Loucy (cell line): Measurements from ENCODE around the gene PPP4R4.
"Not testable (repeated sequence)": the region's sequence is repeated elsewhere in the genome, so short reads cannot be mapped to it uniquely, and the experiment has no call there.

Source experiments
- H2AFZ ChIP-seq: fragments of 200-600 bp; sonication (generic); 2 replicates; pipeline ENCODE4 v1.6.0; 2016; ENCODE audit warnings: antibody characterized with exemption, mild to moderate bottlenecking, low read length, moderate library complexity
- H3F3A ChIP-seq: fragments of 200-600 bp; 2 replicates; pipeline ENCODE4 v1.6.0; 2016; ENCODE audit warnings: antibody characterized with exemption, low read depth, mild to moderate bottlenecking
- H3K27me3 ChIP-seq: fragments of 200-600 bp; sonication (generic); 2 replicates; pipeline ENCODE4 v1.6.1; 2014; ENCODE audit warnings: low read length, mild to moderate bottlenecking; ENCODE audit not compliant: insufficient read depth, poor library complexity, severe bottlenecking
- H3K36me3 ChIP-seq: fragments of 200-600 bp; sonication (generic); 2 replicates; pipeline ENCODE4 v1.6.1; 2016; ENCODE audit warnings: low read length; ENCODE audit not compliant: insufficient read depth
- H3K4me1 ChIP-seq: fragments of 200-600 bp; sonication (generic); 2 replicates; pipeline ENCODE4 v1.5.1; 2014; ENCODE audit warnings: low read length, mild to moderate bottlenecking; ENCODE audit not compliant: insufficient read depth, poor library complexity, severe bottlenecking
- H3K4me2 ChIP-seq: fragments of 200-600 bp; sonication (generic); 2 replicates; pipeline ENCODE4 v1.6.0; 2014; ENCODE audit warnings: antibody characterized with exemption, low read length, low read depth, mild to moderate bottlenecking; ENCODE audit not compliant: poor library complexity, severe bottlenecking
- H3K4me3 ChIP-seq: fragments of 200-600 bp; sonication (generic); 2 replicates; pipeline ENCODE4 v1.5.1; 2014; ENCODE audit warnings: low read length, mild to moderate bottlenecking, mixed read lengths; ENCODE audit not compliant: poor library complexity, severe bottlenecking
- H3K79me2 ChIP-seq: fragments of 200-600 bp; sonication (generic); 2 replicates; pipeline ENCODE4 v1.6.1; 2014; ENCODE audit warnings: low read length; ENCODE audit not compliant: insufficient read depth
- H3K9ac ChIP-seq: fragments of 200-600 bp; sonication (generic); 2 replicates; pipeline ENCODE4 v1.6.0; 2014; ENCODE audit warnings: mild to moderate bottlenecking, low read depth, low read length, moderate library complexity; ENCODE audit not compliant: poor library complexity, severe bottlenecking
- H3K9me2 ChIP-seq: fragments of 200-600 bp; sonication (generic); replicated peaks from 2 replicates; pipeline ENCODE4 v1.6.1; 2016; ENCODE audit warnings: low read depth, low read length, mixed read lengths
- H3K9me3 ChIP-seq: fragments of 200-600 bp; sonication (generic); 2 replicates; pipeline ENCODE4 v1.6.1; 2014; ENCODE audit warnings: mild to moderate bottlenecking, antibody characterized with exemption, low read length, low read depth; ENCODE audit not compliant: insufficient read depth
- H4K20me1 ChIP-seq: fragments of 200-600 bp; sonication (generic); 2 replicates; pipeline ENCODE4 v1.6.0; 2014; ENCODE audit warnings: antibody characterized with exemption, low read length, mild to moderate bottlenecking; ENCODE audit not compliant: insufficient read depth, poor library complexity, severe bottlenecking
- EZH2phosphoT487 ChIP-seq: fragments of 200-600 bp; IDR thresholded peaks from 2 replicates; pipeline ENCODE4 v1.6.1; 2018; ENCODE audit warnings: antibody characterized with exemption, mild to moderate bottlenecking, moderate library complexity, borderline replicate concordance
- TF ChIP-seq, protein P1 (sequence below): fragments of 200-600 bp; sonication (generic); conservative IDR thresholded peaks from 2 replicates; pipeline ENCODE4 v1.5.1; 2014; ENCODE audit warnings: mild to moderate bottlenecking, antibody characterized with exemption, low read length

Gene PPP4R4

GRCh38 chr14:94145902-94146527, 28.1 kb upstream of the PPP4R4 start:
- H3K79me2 ChIP-seq: no peaks in the 10 kb centered on the region
- H3K9ac ChIP-seq: no peak overlapping the region
- H3K4me2 ChIP-seq: no peak overlapping the region
- no peak overlapping the region for H3K4me3 ChIP-seq
- H3K9me2 ChIP-seq: no peaks in the 10 kb centered on the region
- H3F3A ChIP-seq: no peaks in the 10 kb centered on the region
- TF ChIP-seq, protein P1, sequence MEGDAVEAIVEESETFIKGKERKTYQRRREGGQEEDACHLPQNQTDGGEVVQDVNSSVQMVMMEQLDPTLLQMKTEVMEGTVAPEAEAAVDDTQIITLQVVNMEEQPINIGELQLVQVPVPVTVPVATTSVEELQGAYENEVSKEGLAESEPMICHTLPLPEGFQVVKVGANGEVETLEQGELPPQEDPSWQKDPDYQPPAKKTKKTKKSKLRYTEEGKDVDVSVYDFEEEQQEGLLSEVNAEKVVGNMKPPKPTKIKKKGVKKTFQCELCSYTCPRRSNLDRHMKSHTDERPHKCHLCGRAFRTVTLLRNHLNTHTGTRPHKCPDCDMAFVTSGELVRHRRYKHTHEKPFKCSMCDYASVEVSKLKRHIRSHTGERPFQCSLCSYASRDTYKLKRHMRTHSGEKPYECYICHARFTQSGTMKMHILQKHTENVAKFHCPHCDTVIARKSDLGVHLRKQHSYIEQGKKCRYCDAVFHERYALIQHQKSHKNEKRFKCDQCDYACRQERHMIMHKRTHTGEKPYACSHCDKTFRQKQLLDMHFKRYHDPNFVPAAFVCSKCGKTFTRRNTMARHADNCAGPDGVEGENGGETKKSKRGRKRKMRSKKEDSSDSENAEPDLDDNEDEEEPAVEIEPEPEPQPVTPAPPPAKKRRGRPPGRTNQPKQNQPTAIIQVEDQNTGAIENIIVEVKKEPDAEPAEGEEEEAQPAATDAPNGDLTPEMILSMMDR: no peak
- no peak for TF ChIP-seq EZH2phosphoT487
- no peaks in the 10 kb centered on the region for H4K20me1 ChIP-seq
- H3K4me1 ChIP-seq: peaks cover 11% of the 10 kb centered on the region
- H2AFZ ChIP-seq: peak overlapping the region; percentile 59
- no peaks in the 10 kb centered on the region for H3K27me3 ChIP-seq
- no peaks in the 10 kb centered on the region for H3K36me3 ChIP-seq
- no peaks in the 10 kb centered on the region for H3K9me3 ChIP-seq

GRCh38 chr14:94152676-94153075, 21.4 kb upstream of the PPP4R4 start:
- Histone ChIP-seq H3K36me3 (no peaks in the 10 kb centered on the region), H3K9ac (no peak overlapping the region), H3K9me2 (no peaks in the 10 kb centered on the region), H3F3A (no peaks in the 10 kb centered on the region), H3K4me3 (no peak overlapping the region), H3K27me3 (no peaks in the 10 kb centered on the region), H3K4me2 (no peak overlapping the region), H4K20me1 (no peaks in the 10 kb centered on the region), H2AFZ (no peak overlapping the region), H3K79me2 (no peaks in the 10 kb centered on the region), H3K4me1 (no peaks in the 10 kb centered on the region), H3K9me3 (no peaks in the 10 kb centered on the region)
- TF ChIP-seq EZH2phosphoT487: no peak
- TF ChIP-seq, protein P1: no peak

- H3K9ac ChIP-seq: no peak overlapping the region
- no peaks in the 10 kb centered on the region for H3K36me3 ChIP-seq
- no peak for TF ChIP-seq EZH2phosphoT487
- TF ChIP-seq, protein P1: no peak
- H3K4me1 ChIP-seq: peaks cover 3% of the 10 kb centered on the region
- H3K4me3 ChIP-seq: no peak overlapping the region
- H3F3A ChIP-seq: no peaks in the 10 kb centered on the region
- H3K9me3 ChIP-seq: no peaks in the 10 kb centered on the region
- no peaks in the 10 kb centered on the region for H3K9me2 ChIP-seq
- H2AFZ ChIP-seq: no peak overlapping the region
- H3K4me2 ChIP-seq: no peak overlapping the region
- H3K79me2 ChIP-seq: no peaks in the 10 kb centered on the region
- H3K27me3 ChIP-seq: no peaks in the 10 kb centered on the region
- H4K20me1 ChIP-seq: no peaks in the 10 kb centered on the region
Measured at GRCh38 chr14:94153750-94154342, 20.3 kb upstream of the PPP4R4 start.

GRCh38 chr14:94156143-94156542, 18.0 kb upstream of the PPP4R4 start:
- not testable (repeated sequence) for H3K9ac ChIP-seq, H3K4me2 ChIP-seq, H3K9me2 ChIP-seq, H2AFZ ChIP-seq, H3K4me1 ChIP-seq, H3K27me3 ChIP-seq, H3K9me3 ChIP-seq, H3K4me3 ChIP-seq, H3K79me2 ChIP-seq, H3F3A ChIP-seq, H3K36me3 ChIP-seq, H4K20me1 ChIP-seq
